Fibroblast of pulmonary artery (primary cell): Measurements from ENCODE around the gene DBT.
A peak's percentile ranks its signal among the peaks of the same experiment; 100 is the strongest.

Experiments
- DNase-seq: peaks from one replicate; pipeline ENCODE4 v3.0.0-alpha.2; 2010; ENCODE audit warnings: low read depth
- H3K4me3 ChIP-seq: replicated peaks from 2 replicates; pipeline ENCODE4 v1.5.1; 2011; ENCODE audit warnings: low read depth, mild to moderate bottlenecking, control low read depth, low read length, moderate library complexity
- TF ChIP-seq, protein P1 (sequence below): IDR thresholded peaks from 2 replicates; pipeline ENCODE4 v1.5.1; 2011; ENCODE audit warnings: mild to moderate bottlenecking, control low read depth, low read length, inconsistent platforms; ENCODE audit errors: missing control alignments

DBT gene

DNA sequence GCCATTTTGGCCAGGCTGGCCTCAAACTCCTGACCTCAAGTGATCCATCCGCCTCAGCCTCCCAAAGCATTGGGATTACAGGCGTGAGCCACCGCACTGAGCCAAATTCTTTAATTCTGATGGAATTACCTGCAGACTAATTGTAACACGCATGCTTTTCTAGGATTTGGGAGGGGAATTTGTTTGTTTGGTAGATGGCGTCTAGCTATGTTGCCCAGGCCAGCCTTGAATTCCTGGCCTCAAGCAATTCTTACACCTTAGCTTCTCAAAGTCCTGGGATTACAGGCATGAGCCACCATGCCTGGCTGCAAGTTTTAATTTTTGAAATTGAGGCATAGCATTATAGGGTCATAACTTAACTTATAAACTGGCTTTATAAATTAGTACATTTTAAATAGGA is 35.0 kb upstream of the DBT start:
- DNase-seq: no peak
- no peak overlapping the region for H3K4me3 ChIP-seq
- TF ChIP-seq, protein P1, sequence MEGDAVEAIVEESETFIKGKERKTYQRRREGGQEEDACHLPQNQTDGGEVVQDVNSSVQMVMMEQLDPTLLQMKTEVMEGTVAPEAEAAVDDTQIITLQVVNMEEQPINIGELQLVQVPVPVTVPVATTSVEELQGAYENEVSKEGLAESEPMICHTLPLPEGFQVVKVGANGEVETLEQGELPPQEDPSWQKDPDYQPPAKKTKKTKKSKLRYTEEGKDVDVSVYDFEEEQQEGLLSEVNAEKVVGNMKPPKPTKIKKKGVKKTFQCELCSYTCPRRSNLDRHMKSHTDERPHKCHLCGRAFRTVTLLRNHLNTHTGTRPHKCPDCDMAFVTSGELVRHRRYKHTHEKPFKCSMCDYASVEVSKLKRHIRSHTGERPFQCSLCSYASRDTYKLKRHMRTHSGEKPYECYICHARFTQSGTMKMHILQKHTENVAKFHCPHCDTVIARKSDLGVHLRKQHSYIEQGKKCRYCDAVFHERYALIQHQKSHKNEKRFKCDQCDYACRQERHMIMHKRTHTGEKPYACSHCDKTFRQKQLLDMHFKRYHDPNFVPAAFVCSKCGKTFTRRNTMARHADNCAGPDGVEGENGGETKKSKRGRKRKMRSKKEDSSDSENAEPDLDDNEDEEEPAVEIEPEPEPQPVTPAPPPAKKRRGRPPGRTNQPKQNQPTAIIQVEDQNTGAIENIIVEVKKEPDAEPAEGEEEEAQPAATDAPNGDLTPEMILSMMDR: no peak

DNA sequence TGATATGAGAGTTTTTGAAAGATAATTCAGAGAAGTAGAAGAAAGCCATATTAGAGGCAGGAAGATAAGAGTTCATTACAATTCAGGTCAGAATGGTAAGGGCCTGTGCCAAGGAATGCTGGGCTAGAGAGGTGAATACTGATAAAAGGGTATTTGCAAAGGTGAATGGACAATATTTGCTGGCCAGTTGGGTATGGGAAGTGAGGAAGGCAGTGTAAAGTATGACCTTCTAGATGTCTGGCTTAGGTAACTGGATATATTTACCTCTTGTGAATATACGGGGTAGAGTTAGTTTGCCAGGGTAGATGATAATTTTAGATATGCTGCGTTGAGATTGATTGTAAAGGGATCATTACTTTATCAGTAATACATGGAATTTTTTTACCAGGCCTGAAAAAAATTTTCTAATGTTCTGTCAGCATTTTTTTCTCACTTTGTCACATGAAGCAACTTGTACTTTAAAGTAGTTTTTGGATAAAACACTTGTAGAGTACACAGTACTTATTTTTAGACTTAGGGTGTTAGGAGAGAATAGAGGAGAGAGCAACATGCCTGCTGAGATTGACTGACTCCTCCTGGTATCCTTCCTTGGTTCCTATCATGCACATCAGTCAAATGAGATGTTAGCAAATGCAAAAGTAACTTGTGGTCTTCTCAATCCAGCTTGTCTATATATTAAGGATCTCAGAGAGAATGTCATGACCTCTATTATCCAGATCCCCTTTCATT is 30.5 kb upstream of the DBT start:
- DNase-seq: no peak
- TF ChIP-seq, protein P1: no peak
- no peak overlapping the region for H3K4me3 ChIP-seq

DNA sequence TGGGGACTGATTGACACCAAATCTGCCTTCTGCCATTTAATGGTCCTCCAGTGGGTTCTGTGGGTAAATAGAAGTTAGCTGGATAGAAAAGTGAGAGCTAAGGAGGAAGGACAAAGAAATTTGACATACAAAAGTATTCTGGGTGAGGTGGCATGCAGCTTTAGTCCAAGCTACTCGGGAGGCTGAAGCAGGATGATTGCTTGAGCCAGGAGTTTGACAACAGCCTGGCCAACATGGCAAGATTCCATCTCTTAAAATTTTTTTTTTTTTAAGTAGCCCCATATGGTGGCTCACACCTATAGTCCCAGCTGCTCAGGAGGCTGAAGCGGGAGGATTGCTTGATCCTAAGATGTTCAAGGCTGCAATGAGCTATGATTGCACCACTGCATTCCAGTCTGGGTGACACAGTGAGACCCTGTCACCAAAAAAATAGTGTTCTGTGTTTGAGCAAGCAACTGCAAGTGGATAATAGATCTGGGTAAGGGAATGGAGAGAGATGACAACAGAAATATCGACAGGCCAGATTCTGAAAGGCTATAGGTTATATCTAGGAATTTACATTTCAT is 29.8 kb upstream of the DBT start:
- DNase-seq: no peak
- TF ChIP-seq, protein P1: no peak
- no peak overlapping the region for H3K4me3 ChIP-seq

DNA sequence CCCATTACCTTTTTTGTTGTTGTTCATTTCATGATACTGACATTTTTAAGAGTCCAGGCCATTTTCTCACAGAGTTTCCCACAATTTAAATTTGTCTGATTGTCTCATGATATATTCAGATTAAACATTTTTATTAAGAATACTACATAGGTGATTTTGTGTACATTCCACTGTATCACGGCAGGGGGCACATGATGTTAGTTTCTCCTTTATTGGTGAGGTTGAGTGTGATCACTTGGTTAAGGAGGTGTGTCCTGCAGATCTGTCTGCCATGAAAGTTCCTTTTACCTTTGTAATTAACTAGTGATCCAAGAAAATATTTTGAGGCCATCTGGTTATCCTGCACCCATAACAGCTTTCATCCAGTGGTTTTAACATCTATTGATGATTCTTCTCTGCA is 28.2 kb upstream of the DBT start:
- TF ChIP-seq, protein P1: no peak
- H3K4me3 ChIP-seq: no peak overlapping the region
- no peak for DNase-seq

DNA sequence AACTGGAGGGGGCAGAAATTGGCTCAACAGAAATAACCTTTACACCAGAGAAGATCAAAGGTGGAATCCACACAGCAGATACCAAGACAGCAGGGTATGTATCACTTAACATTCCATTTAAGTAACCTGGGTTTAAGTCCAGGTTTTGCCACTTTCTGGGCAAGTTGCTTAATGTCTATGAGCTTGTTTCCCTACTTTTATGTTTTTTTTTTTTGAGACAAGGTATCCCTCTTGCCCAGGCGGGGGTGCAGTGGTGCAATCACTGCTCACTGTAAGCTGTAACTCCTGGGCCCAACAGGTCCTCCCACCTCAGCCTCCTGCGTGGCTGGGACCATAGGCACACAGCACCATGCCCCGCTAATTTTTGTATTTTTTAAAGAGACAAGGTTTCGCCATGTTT is 18.6 kb upstream of the DBT start:
- DNase-seq: no peak
- TF ChIP-seq, protein P1: no peak

DNA sequence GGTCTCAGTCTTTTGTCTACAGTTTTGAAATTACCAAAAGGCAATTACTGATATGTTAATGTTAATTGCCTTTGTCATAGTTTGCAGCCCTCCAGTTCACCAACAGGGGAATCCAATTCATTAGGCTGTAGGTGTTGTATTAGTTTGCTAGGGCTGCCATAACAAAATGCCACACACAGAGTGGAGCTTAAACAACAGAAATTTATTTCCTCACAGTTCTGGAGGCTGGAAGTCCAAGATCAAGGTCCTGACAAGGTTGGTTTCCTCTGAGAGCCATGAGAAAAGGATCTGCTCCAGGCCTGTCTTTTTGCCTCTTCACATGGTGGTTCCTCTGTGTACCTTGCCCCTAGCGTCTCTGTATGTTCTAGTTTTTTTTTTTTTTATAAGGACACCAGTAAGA is 17.6 kb upstream of the DBT start:
- TF ChIP-seq, protein P1: no peak
- H3K4me3 ChIP-seq: peak overlapping the region; percentile 82
- DNase-seq: no peak

More for the DNA sequence above, 18.6 kb upstream of the DBT start:
- H3K4me3 ChIP-seq: no peak overlapping the region

DNA sequence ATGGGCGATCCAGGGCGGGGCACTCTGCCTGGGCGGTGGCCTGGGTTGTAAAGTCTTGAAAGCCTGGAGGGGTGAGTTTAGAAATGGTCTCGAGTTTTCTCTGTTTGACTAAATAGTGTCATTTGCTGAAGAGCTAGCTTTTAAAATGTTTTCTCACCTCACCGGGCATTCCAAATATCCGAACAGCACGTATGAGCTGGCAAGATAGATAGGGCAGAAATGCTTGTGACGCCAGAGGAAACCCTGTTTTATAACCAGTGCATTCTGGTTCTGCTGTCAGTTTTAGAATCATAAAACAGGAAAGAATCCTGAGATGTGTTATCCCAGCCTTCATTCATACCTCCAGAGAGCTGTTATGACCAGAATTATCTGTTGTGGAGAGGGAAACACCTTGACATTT is 17.1 kb upstream of the DBT start:
- TF ChIP-seq, protein P1: no peak
- no peak for DNase-seq
- H3K4me3 ChIP-seq: peak overlapping the region; percentile 82
